ENCODE measurements around the gene GPRC5A. TPM values are rescaled to one million over a fixed set of nuclear protein-coding genes. Genes with fewer than 3 reads are reported as not detected.

GPRC5A gene
- total RNA-seq, 1 donor from 2014 or later = not detected

DNA sequence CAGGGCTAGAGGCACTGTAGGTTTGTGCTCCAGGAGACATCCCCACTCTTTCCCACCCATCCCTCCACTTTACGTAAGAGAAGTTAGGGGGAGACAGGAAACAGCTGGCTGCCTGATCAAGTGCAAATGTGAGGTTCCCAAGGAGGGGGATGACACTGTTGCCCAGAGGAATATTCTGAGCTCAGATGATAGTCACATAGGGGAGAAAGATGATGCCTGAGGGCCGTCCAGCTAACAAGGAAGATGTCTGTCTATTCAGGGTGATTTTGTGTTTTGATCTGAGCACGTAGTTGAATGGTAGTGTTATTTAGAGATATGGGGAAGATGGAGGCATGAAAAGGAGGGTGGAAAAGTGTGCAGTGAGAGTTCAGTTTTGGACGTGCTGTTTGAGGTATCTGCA is 74.5 kb downstream of the GPRC5A start:
- DNase-seq (no peak), ATAC-seq (ENCODE audit: low read depth) (no peak)
- no peak overlapping the region for H3K4me3 Mint-ChIP-seq
- no peak overlapping the region for H3K27ac Mint-ChIP-seq
- no peaks in the 10 kb centered on the region for H3K9me3 Mint-ChIP-seq
- CTCF ChIA-PET = no interaction called here
- no peaks in the 10 kb centered on the region for H3K4me1 Mint-ChIP-seq
- H3K27me3 Mint-ChIP-seq = peaks cover under 1% of the 10 kb centered on the region
- H3K36me3 Mint-ChIP-seq (ENCODE audit: low read depth) = peaks cover 2% of the 10 kb centered on the region
- TF ChIP-seq, protein P1, sequence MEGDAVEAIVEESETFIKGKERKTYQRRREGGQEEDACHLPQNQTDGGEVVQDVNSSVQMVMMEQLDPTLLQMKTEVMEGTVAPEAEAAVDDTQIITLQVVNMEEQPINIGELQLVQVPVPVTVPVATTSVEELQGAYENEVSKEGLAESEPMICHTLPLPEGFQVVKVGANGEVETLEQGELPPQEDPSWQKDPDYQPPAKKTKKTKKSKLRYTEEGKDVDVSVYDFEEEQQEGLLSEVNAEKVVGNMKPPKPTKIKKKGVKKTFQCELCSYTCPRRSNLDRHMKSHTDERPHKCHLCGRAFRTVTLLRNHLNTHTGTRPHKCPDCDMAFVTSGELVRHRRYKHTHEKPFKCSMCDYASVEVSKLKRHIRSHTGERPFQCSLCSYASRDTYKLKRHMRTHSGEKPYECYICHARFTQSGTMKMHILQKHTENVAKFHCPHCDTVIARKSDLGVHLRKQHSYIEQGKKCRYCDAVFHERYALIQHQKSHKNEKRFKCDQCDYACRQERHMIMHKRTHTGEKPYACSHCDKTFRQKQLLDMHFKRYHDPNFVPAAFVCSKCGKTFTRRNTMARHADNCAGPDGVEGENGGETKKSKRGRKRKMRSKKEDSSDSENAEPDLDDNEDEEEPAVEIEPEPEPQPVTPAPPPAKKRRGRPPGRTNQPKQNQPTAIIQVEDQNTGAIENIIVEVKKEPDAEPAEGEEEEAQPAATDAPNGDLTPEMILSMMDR (IDR thresholded peaks at IDR 0.05) = no peak
- intact Hi-C loops (cut with micrococcal nuclease) = no loop called here
- POLR2A ChIA-PET = no interaction called here

Other genes starting within 250 kb of the GPRC5A start
- gene GPR19, start 195.4 kb upstream of the GPRC5A start, total RNA-seq = 0.39 TPM in 1 of 2 replicates, not detected in the other
- gene CDKN1B, start 174.2 kb upstream of the GPRC5A start, total RNA-seq = 56.6 and 59.0 TPM in 2 replicates
- 0.75 and 0.81 TPM in 2 replicates for gene APOLD1, start 105.9 kb upstream of the GPRC5A start, total RNA-seq
- 97.1 and 98.5 TPM in 2 replicates for gene DDX47, start 78.2 kb upstream of the GPRC5A start, total RNA-seq
- gene GPRC5D, start 60.6 kb downstream of the GPRC5A start, total RNA-seq = 0.35 and 0.44 TPM in 2 replicates
- gene HEBP1, start 108.7 kb downstream of the GPRC5A start, total RNA-seq = 9.7 and 12.0 TPM in 2 replicates
- gene FAM234B, start 152.8 kb downstream of the GPRC5A start, total RNA-seq = 4.7 and 6.3 TPM in 2 replicates
- not detected in 2 replicates for gene GSG1, start 212.1 kb downstream of the GPRC5A start, total RNA-seq

All from activated B cell treated with CpG ODN at 0.5 μM for 24 hours (primary cell).